ENCODE results near the gene BIVM. TPM values are rescaled to one million over a fixed set of nuclear protein-coding genes. Genes with fewer than 3 reads are reported as not detected.
A peak's percentile ranks its signal among the peaks of the same experiment; 100 is the strongest.

Gene BIVM
- total RNA-seq, 1 donor = 44.2 TPM

GRCh38 chr13:102836471-102836870 lies 37.6 kb downstream of the BIVM start:
- DNase-seq (ENCODE audit: low read depth) = no peak
- TF ChIP-seq CTCF (IDR thresholded peaks at IDR 0.05; ENCODE audit: insufficient read depth, low read length) = no peak
- H3K4me3 ChIP-seq (ENCODE audit: low read depth, low read length) = no peak overlapping the region

- no peak overlapping the region for H3K4me3 ChIP-seq (ENCODE audit: low read depth, low read length)
- DNase-seq (ENCODE audit: low read depth) = no peak
- TF ChIP-seq CTCF (IDR thresholded peaks at IDR 0.05; ENCODE audit: insufficient read depth, low read length) = no peak
These were observed 39.4 kb downstream of the BIVM start for GRCh38 chr13:102838273-102838672.

- H3K4me3 ChIP-seq (ENCODE audit: low read depth, low read length) = no peak overlapping the region
- no peak for DNase-seq (ENCODE audit: low read depth)
- TF ChIP-seq CTCF (IDR thresholded peaks at IDR 0.05; ENCODE audit: insufficient read depth, low read length) = no peak
These were observed 40.1 kb downstream of the BIVM start for GRCh38 chr13:102838982-102839381.

- TF ChIP-seq CTCF (IDR thresholded peaks at IDR 0.05; ENCODE audit: insufficient read depth, low read length) = no peak
- no peak overlapping the region for H3K4me3 ChIP-seq (ENCODE audit: low read depth, low read length)
- DNase-seq (ENCODE audit: low read depth) = peak; percentile 67
These were observed 40.5 kb downstream of the BIVM start for GRCh38 chr13:102839462-102839861.

GRCh38 chr13:102845289-102845629 lies 46.3 kb downstream of the BIVM start:
- TF ChIP-seq CTCF (IDR thresholded peaks at IDR 0.05; ENCODE audit: insufficient read depth, low read length) = no peak
- peak; percentile 8 for DNase-seq (ENCODE audit: low read depth)
- peak overlapping the region; percentile 98 for H3K4me3 ChIP-seq (ENCODE audit: low read depth, low read length)

GRCh38 chr13:102845630-102846260 lies 46.8 kb downstream of the BIVM start, which contains the start of gene ERCC5:
Gene ERCC5, plus strand, starts transcription at chr13:102846032. Its CDS starts 235 bp downstream, at chr13:102846267.
- DNase-seq (ENCODE audit: low read depth) = peak; percentile 96
- no peak for TF ChIP-seq CTCF (IDR thresholded peaks at IDR 0.05; ENCODE audit: insufficient read depth, low read length)
- peak within 1 kb of the TSS; percentile 98 for H3K4me3 ChIP-seq (ENCODE audit: low read depth, low read length)
